ENCODE data around the gene NLRC3.
"Not testable (repeated sequence)": the region's sequence is repeated elsewhere in the genome, so short reads cannot be mapped to it uniquely, and the experiment has no call there.

Gene NLRC3

GRCh38 chr16:3553138-3553923, 23.9 kb downstream of the NLRC3 start:
- in situ Hi-C loops (cut with HindIII; ENCODE audit: low sequenced_read_pairs), result no loop called here

GRCh38 chr16:3550851-3551847, 26.1 kb downstream of the NLRC3 start:
- in situ Hi-C loops (cut with HindIII; ENCODE audit: low sequenced_read_pairs), result no loop called here

GRCh38 chr16:3549906-3550305, 27.3 kb downstream of the NLRC3 start:
- in situ Hi-C loops (cut with HindIII; ENCODE audit: low sequenced_read_pairs), result no loop called here

GRCh38 chr16:3548859-3549258, 28.3 kb downstream of the NLRC3 start:
- in situ Hi-C loops (cut with HindIII; ENCODE audit: low sequenced_read_pairs), result no loop called here

GRCh38 chr16:3548445-3548844, 28.8 kb downstream of the NLRC3 start:
- in situ Hi-C loops (cut with HindIII; ENCODE audit: low sequenced_read_pairs), result no loop called here

GRCh38 chr16:3546986-3547682, 30.1 kb downstream of the NLRC3 start:
- in situ Hi-C loops (cut with HindIII; ENCODE audit: low sequenced_read_pairs), result no loop called here

- in situ Hi-C loops (cut with HindIII; ENCODE audit: low sequenced_read_pairs), result no loop called here
Observed at GRCh38 chr16:3542601-3543373, 34.4 kb downstream of the NLRC3 start.

GRCh38 chr16:3541527-3542155, 35.6 kb downstream of the NLRC3 start:
- in situ Hi-C loops (cut with HindIII; ENCODE audit: low sequenced_read_pairs), result no loop called here

- in situ Hi-C loops (cut with HindIII; ENCODE audit: low sequenced_read_pairs), result no loop called here
Observed at GRCh38 chr16:3538222-3538621, 39.0 kb downstream of the NLRC3 start.

GRCh38 chr16:3536851-3537250, 40.4 kb downstream of the NLRC3 start:
- in situ Hi-C loops (cut with HindIII; ENCODE audit: low sequenced_read_pairs), result no loop called here

- in situ Hi-C loops (cut with HindIII; ENCODE audit: low sequenced_read_pairs), result no loop called here
Observed at GRCh38 chr16:3536271-3536731, 40.9 kb downstream of the NLRC3 start.

GRCh38 chr16:3534126-3534525, 43.1 kb downstream of the NLRC3 start:
- in situ Hi-C loops (cut with HindIII; ENCODE audit: low sequenced_read_pairs), result no loop called here

- in situ Hi-C loops (cut with HindIII; ENCODE audit: low sequenced_read_pairs), result no loop called here
Observed at GRCh38 chr16:3532741-3533140, 44.5 kb downstream of the NLRC3 start.

GRCh38 chr16:3530371-3530914, 46.8 kb downstream of the NLRC3 start:
- in situ Hi-C loops (cut with HindIII; ENCODE audit: low sequenced_read_pairs), result no loop called here

- in situ Hi-C loops (cut with HindIII; ENCODE audit: low sequenced_read_pairs), result no loop called here
Observed at GRCh38 chr16:3529175-3529574, 48.0 kb downstream of the NLRC3 start.

GRCh38 chr16:3528406-3528805, 48.8 kb downstream of the NLRC3 start:
- in situ Hi-C loops (cut with HindIII; ENCODE audit: low sequenced_read_pairs), result no loop called here

GRCh38 chr16:3527216-3527829, 49.9 kb downstream of the NLRC3 start:
- in situ Hi-C loops (cut with HindIII; ENCODE audit: low sequenced_read_pairs), result not testable (repeated sequence)

GRCh38 chr16:3525951-3526350, 51.3 kb downstream of the NLRC3 start:
- in situ Hi-C loops (cut with HindIII; ENCODE audit: low sequenced_read_pairs), result no loop called here

GRCh38 chr16:3523281-3523680, 53.9 kb downstream of the NLRC3 start:
- in situ Hi-C loops (cut with HindIII; ENCODE audit: low sequenced_read_pairs), result loop anchor here (5.0 kb wide), 1 partner anchor 71 kb away; no protein-coding TSS in a partner anchor

Measured in endothelial cell of hepatic sinusoid (primary cell).